ENCODE data around the gene ADRA2C.

- TF ChIP-seq, protein P1, sequence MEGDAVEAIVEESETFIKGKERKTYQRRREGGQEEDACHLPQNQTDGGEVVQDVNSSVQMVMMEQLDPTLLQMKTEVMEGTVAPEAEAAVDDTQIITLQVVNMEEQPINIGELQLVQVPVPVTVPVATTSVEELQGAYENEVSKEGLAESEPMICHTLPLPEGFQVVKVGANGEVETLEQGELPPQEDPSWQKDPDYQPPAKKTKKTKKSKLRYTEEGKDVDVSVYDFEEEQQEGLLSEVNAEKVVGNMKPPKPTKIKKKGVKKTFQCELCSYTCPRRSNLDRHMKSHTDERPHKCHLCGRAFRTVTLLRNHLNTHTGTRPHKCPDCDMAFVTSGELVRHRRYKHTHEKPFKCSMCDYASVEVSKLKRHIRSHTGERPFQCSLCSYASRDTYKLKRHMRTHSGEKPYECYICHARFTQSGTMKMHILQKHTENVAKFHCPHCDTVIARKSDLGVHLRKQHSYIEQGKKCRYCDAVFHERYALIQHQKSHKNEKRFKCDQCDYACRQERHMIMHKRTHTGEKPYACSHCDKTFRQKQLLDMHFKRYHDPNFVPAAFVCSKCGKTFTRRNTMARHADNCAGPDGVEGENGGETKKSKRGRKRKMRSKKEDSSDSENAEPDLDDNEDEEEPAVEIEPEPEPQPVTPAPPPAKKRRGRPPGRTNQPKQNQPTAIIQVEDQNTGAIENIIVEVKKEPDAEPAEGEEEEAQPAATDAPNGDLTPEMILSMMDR (IDR thresholded peaks at IDR 0.05), result no peak
- no peak for TF ChIP-seq POLR2A (IDR thresholded peaks at IDR 0.05)
These were observed 35.9 kb downstream of the ADRA2C start for GRCh38 chr4:3801931-3802550.

Measured in adrenal gland (tissue), 5 donors.